Ramos (cell line): ENCODE measurements around the gene IMMP2L.
"Not testable (repeated sequence)": the region's sequence is repeated elsewhere in the genome, so short reads cannot be mapped to it uniquely, and the experiment has no call there.

Experiments used
- in situ Hi-C: fragments of 300-500 bp; cut with MboI; formaldehyde crosslinking; loops from one replicate; pipeline ENCODE4 v1.14.3; 2022; ENCODE audit warnings: low sequenced_read_pairs; ENCODE audit not compliant: unreplicated experiment

IMMP2L gene

GRCh38 chr7:111093496-111093895 lies 468.8 kb downstream of the IMMP2L start:
- in situ Hi-C loops, result loop anchor here (10.0 to 25.0 kb wide), 2 partner anchors 469 to 641 kb away; partner anchors contain the start of gene IMMP2L

GRCh38 chr7:111092406-111093236 lies 469.7 kb downstream of the IMMP2L start:
- in situ Hi-C loops, result loop anchor here (10.0 to 25.0 kb wide), 2 partner anchors 470 to 642 kb away; partner anchors contain the start of gene IMMP2L

DNA sequence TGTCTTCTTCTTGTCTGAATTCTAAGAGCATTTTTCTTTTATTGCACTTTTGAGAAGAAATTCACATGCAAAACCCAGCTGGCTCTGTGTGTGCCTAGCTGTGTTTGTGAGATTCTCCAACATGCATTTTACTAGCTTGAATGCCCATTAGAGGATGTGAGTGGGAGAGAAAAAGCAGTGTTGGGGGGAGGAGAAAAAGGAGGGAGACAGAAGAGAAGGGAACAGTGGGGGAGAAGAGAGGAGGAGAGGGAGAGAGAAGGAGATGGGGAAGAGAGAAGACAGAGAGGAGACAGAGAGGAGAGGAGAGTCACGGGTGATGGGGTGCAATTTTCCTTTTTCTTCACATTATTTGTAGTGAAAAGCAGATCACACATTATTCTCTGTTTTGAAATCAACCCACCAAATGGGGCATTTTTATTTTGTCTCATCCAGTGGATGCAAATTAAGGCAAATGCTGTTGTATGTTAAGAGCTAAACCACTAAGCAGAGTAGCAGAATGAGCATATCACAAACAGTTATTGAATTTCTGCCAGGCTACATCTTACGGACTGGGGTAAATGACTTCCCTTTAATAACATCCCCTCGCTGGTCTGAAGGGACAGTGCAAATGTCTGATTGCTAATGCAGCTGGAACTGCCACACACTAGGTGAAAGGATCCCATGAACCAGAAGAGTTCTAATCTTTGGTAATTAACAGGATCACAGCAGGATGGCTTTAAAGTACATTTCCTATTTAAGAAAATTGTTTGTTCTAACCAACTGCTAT lies 470.5 kb downstream of the IMMP2L start:
- in situ Hi-C loops, result loop anchor here (10.0 to 25.0 kb wide), 2 partner anchors 471 to 643 kb away; partner anchors contain the start of gene IMMP2L

- in situ Hi-C loops, result loop anchor here (10.0 to 25.0 kb wide), 2 partner anchors 471 to 644 kb away; partner anchors contain the start of gene IMMP2L
Measured at GRCh38 chr7:111090846-111091245, 471.4 kb downstream of the IMMP2L start, which contains the start of gene LRRN3. TSS of gene LRRN3 (plus strand) at chr7:111091127. CDS start at chr7:111122773, 31,646 bp downstream.

GRCh38 chr7:111089822-111090426 lies 472.4 kb downstream of the IMMP2L start:
- in situ Hi-C loops, result loop anchor here (10.0 to 25.0 kb wide), 2 partner anchors 472 to 645 kb away; partner anchors contain the start of gene IMMP2L

DNA sequence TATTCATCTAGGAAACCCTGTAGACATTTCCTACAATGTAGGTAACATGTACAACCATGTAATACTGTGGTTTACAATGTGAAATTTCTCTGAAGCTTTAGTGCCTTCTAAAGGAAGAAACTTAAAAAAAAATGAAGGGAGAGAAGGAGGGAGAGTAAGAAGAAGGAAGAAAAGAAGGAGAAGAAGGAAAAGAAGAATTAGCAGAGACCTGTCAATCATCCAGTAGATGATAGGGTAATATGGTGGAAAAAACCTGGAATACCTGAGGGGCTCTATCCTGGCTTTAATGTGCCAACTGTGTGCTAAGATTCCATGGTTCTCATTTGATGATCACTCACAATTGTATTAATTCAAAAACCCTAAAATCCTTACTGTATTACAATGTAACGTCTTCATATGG lies 474.0 kb downstream of the IMMP2L start:
- in situ Hi-C loops, result loop anchor here (25.0 kb wide), 1 partner anchor 474 kb away; the partner anchor contains the start of gene IMMP2L

DNA sequence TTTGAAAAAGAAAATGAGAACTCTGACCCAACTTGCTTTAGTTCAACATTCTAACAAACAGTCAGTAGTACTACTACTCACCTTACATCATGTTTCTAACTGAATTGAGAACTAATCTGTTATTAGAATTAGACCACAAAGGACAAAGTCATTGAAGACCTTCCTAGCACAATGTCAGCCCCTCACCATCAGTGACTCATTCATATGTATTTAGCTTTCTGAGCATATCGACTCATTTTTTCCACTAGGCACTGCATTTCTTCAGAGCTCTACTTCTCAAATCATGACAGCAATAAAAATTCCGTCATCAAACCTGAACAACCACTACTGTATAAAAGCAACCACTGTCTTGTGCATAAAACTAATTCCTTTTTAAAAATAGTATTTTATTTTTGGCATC lies 475.8 kb downstream of the IMMP2L start:
- in situ Hi-C loops, result loop anchor here (25.0 kb wide), 1 partner anchor 476 kb away; the partner anchor contains the start of gene IMMP2L

DNA sequence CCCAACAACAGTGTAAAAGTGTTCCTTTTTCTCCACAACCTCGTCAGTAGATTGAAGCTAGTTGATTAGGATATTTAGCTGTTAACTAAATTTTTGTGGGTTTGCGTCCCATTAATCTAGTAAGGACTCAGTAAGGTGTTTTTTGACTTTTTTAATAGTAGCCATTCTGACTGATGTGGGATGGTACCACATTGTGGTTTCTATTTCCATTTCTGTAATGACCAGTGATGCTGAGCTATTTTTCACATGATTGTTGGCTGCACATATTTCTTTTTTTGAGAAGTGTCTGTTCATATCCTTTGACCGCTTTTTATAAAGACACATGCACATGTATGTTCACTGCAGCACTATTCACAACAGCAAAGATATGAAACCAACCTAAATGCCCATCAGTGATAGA lies 476.9 kb downstream of the IMMP2L start:
- in situ Hi-C loops, result loop anchor here (25.0 kb wide), 1 partner anchor 477 kb away; the partner anchor contains the start of gene IMMP2L

DNA sequence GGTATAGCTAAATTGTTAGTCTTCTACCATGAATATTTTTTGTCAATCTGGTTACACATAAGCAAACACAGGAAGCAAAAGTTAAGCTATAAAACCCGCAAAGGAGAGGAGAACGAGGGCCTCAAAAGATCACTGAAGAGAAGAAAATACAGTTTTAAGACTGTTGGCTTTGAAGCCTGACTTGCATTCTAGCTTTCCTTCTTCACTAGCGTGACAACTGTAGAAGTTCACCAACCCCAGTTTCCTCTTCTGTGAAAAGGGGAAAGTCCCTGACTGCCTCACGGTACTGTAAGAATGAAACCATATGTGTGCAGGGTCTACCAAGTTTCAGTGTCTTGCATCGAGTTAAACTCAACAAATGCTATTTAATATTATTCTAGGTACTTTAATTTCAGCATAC lies 478.9 kb downstream of the IMMP2L start:
- in situ Hi-C loops, result loop anchor here (25.0 kb wide), 1 partner anchor 479 kb away; the partner anchor contains the start of gene IMMP2L

DNA sequence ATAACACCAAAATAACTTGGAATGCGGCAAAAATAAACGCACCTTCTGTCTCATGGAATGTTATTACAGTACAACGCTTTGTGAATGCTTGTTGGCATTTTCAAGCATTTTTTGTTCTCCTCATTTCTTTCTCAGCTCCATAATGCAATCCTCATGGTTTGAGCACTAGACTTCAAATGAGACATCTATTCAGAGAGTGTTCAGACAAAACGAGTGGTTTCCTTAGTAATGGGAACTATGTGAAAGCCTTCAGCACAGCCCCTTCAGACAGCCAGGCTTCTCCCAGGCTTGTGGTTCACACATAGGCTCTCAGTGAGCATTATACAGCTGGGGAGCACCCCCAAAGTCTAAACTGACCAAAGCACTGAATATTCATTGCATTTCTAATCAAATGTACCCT lies 479.9 kb downstream of the IMMP2L start:
- in situ Hi-C loops, result loop anchor here (25.0 kb wide), 1 partner anchor 480 kb away; the partner anchor contains the start of gene IMMP2L

DNA sequence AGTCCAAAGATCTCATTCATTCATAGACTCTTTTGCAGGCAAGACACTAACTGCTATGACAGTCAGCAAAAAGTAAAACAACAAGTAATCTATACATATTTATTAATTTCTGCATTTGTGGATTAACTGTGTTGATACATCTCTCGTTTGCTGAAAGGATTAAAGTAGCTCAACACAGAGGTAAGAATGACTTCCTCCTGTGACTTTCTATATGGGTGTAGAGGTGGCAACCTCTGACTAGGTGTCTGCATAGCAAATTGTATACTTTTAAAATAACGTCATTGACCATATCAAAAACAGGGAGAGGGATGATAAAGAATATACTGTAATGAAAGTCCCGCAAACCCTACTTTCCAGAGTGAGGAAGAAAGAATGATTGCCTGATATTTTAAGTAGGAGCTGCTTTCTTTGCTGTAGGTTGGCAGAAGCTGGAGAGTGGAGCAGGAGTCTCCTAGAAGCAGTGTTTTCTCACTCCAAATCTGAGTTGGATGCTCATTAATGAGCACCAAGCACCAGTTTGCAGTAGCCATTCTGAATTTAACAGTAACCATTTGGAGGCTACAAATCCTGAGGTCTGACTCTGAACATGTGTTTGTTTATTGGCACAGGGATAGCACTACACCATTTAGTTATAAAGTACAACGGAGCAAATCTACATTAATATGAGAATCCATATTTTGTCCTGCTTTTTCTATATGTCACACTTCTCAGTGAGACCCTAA lies 480.6 kb downstream of the IMMP2L start:
- in situ Hi-C loops, result loop anchor here (25.0 kb wide), 1 partner anchor 481 kb away; the partner anchor contains the start of gene IMMP2L

DNA sequence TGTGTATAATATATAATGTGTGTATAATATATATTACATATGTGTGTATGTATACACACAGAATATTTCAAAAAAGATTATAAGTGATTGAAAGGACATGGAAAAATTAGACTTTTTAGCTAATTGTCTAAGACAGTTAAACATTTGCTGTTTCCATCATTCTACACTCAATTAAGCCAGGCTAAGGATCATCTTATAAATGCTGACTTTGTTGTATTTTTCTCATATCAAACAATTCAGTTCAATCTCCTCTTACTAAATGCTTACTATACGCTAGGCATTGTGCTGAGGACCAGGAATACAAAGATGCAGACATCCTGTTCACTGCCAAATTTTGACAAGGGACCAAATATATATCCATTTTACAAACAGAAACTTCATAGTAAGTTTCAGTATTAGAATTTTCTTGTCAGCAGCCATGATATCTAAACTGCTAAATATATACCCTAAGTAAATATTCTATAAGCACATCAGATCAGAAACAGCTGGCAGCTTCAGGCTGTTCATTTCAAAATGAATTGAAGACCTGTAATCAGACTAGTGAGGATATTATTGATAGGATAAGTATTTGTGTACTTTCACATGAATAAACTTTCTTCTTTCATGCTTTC lies 481.7 kb downstream of the IMMP2L start:
- in situ Hi-C loops, result loop anchor here (25.0 kb wide), 1 partner anchor 482 kb away; the partner anchor contains the start of gene IMMP2L

DNA sequence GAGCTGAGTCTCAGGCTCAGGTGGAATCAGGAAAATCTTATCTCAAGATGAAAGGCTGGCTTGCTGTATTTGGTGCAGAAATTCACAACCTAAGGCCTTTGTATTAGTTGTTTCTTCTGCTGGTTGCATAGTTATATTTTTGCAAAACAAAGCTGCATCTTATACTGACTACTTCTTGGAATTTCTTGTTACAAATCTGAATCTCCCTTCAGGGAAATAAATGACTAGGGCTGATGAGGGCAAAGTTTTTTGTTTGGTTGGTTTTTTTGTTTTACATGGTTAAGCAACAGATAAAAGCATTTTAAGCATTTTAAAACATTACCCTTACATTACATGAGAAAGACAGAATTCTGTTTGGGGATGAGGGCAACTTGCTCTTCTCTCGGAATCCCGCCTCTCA lies 485.3 kb downstream of the IMMP2L start:
- in situ Hi-C loops, result loop anchor here (25.0 kb wide), 1 partner anchor 485 kb away; the partner anchor contains the start of gene IMMP2L

GRCh38 chr7:111076205-111076604 lies 486.1 kb downstream of the IMMP2L start:
- in situ Hi-C loops, result loop anchor here (25.0 kb wide), 1 partner anchor 486 kb away; the partner anchor contains the start of gene IMMP2L

GRCh38 chr7:111075498-111075897 lies 486.8 kb downstream of the IMMP2L start:
- in situ Hi-C loops, result loop anchor here (25.0 kb wide), 1 partner anchor 487 kb away; the partner anchor contains the start of gene IMMP2L

- in situ Hi-C loops, result loop anchor here (25.0 kb wide), 1 partner anchor 488 kb away; the partner anchor contains the start of gene IMMP2L
Measured at GRCh38 chr7:111074748-111075146, 487.5 kb downstream of the IMMP2L start.

DNA sequence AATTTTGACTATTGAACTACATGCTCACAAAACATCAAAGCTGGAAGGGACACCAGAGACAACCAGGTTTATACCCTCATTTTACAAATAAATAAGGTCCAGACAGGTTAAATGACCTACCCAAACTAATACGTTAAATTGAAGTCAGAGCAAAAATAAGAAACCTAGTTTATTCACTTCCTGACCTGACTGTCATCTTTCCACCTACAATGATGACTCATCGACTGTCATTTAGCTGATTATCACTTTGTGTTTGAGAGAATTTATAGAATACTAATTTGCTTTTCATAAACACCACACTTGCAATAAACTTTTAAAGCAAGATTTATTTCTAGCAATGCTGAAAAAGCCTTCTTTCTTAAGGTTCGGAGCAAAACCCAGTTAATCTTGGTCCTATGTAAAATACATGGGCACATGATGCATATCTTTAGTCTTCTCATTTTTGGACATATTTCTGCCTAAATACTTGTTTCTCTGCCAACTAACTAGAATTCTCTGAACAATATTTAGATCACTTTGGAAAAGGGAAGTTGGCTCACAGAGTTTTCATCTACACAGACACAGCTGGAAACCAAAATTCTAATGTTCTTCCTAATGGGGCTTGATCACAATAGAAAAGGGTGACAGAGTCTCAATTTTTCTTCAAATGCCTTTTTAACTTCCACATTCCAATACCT lies 488.1 kb downstream of the IMMP2L start:
- in situ Hi-C loops, result no loop called here

GRCh38 chr7:111072658-111073057 lies 489.6 kb downstream of the IMMP2L start:
- in situ Hi-C loops, result not testable (repeated sequence)
